GM12878 (cell line): Measurements from ENCODE around the gene GALNTL6. TPM values are rescaled to one million over a fixed set of nuclear protein-coding genes. Genes with fewer than 3 reads are reported as not detected.

Experiments used
- ATAC-seq: fragments of 200-7000 bp; cut with Tn5 transposase; 3 replicates; pipeline ENCODE4 v1.9.1; 2020; ENCODE audit warnings: mild to moderate bottlenecking, moderate library complexity
- BruUV-seq: library from RNA; stranded (reverse); fragments of 400-500 nt; replicated peaks from 2 replicates; lab custom pipeline; 2021; lab: Mats Ljungman, UMichigan
- CTCF ChIA-PET: fragments of 300-600 bp; sonication (Branson Sonifier 250); formaldehyde crosslinking; extraction: SDS; loops from one replicate; lab custom pipeline; 2021; ENCODE audit warnings: inconsistent platforms; lab: Yijun Ruan, JAX
- POLR2A ChIA-PET: fragments of 350-600 bp; formaldehyde crosslinking; extraction: SDS; loops from one replicate; lab custom pipeline; 2021; ENCODE audit warnings: inconsistent platforms; lab: Charles Lee
- RAD21 ChIA-PET: fragments of 300-600 bp; sonication (Branson Sonifier 250); formaldehyde crosslinking; loops from one replicate; lab custom pipeline; 2023; ENCODE audit warnings: antibody characterized with exemption; ENCODE audit not compliant: unreplicated experiment; lab: Charles Lee
- SMC1A ChIA-PET: fragments of 300-600 bp; sonication (Branson Sonifier 250); formaldehyde crosslinking; loops from one replicate; lab custom pipeline; 2023; ENCODE audit not compliant: unreplicated experiment, uncharacterized antibody; lab: Charles Lee
- DNase-seq: peaks from one replicate; pipeline ENCODE4 v3.0.0-alpha.2; 2011; ENCODE audit warnings: low read depth, low spot score
- FAIRE-seq: peaks from 3 replicates; lab custom pipeline; 2011; peaks lifted over from hg19 to GRCh38; lab: Jason Lieb, UNC
- H2AFZ ChIP-seq: 2 replicates; pipeline ENCODE4 v1.6.0; 2011; ENCODE audit warnings: low read depth, low read length, control low read depth; ENCODE audit not compliant: control insufficient read depth
- H3K27ac ChIP-seq: 2 replicates; pipeline ENCODE4 v1.5.1; 2011; ENCODE audit warnings: control low read depth; ENCODE audit not compliant: control insufficient read depth, insufficient read depth
- H3K27me3 ChIP-seq, 2 experiments: replicated peaks in 1 of 2; 2 replicates each; pipeline versions ENCODE4 v1.6.0 to v1.6.1; 2011; ENCODE audit warnings: low read length in 1 of 2; ENCODE audit not compliant: control insufficient read depth in 2 of 2, insufficient read depth in 2 of 2
- H3K36me3 ChIP-seq, 2 experiments: 2 replicates each; pipeline ENCODE4 v1.5.1; 2011; ENCODE audit warnings: low read length in 1 of 2; ENCODE audit not compliant: control insufficient read depth in 2 of 2, insufficient read depth in 2 of 2
- H3K4me1 ChIP-seq: 2 replicates; pipeline ENCODE4 v1.6.1; 2011; ENCODE audit warnings: mild to moderate bottlenecking, low read length, moderate library complexity, mixed read lengths; ENCODE audit not compliant: control insufficient read depth, insufficient read depth
- H3K4me2 ChIP-seq: 2 replicates; pipeline ENCODE4 v1.6.0; 2011; ENCODE audit warnings: control low read depth; ENCODE audit not compliant: control insufficient read depth, insufficient read depth
- H3K4me3 ChIP-seq: fragments of 200-600 bp; sonication (generic); 2 replicates; pipeline ENCODE4 v1.5.1; 2016
- H3K79me2 ChIP-seq: 2 replicates; pipeline ENCODE4 v1.6.0; 2011; ENCODE audit warnings: low read length; ENCODE audit not compliant: control insufficient read depth, insufficient read depth
- H3K9ac ChIP-seq: 2 replicates; pipeline ENCODE4 v1.8.0; 2011; ENCODE audit warnings: low read length, control low read depth, mixed read lengths; ENCODE audit not compliant: control insufficient read depth, insufficient read depth
- H3K9me3 ChIP-seq: replicated peaks from 3 replicates; pipeline ENCODE4 v1.5.1; 2011; ENCODE audit warnings: mild to moderate bottlenecking, low read length; ENCODE audit not compliant: control insufficient read depth, insufficient read depth
- H4K20me1 ChIP-seq: 2 replicates; pipeline ENCODE4 v1.6.0; 2011; ENCODE audit not compliant: control insufficient read depth, insufficient read depth
- ATF7 ChIP-seq: fragments of 450-650 bp; IDR thresholded peaks from 2 replicates; pipeline ENCODE4 v1.6.1; 2016; ENCODE audit warnings: low read depth, mild to moderate bottlenecking
- CHD4 ChIP-seq: fragments of 200-600 bp; sonication (generic); IDR thresholded peaks from 2 replicates; pipeline ENCODE4 v1.6.1; 2016; ENCODE audit warnings: mild to moderate bottlenecking
- CTCF ChIP-seq, 3 experiments: IDR thresholded peaks in 2 of 3; conservative IDR thresholded peaks in 1 of 3; 2 replicates each; pipeline ENCODE4 v1.5.1; 2011; ENCODE audit warnings: low read depth in 3 of 3, low read length in 3 of 3, mild to moderate bottlenecking in 3 of 3, control low read depth in 2 of 3, moderate library complexity in 2 of 3, inconsistent platforms in 1 of 3, mixed read lengths in 1 of 3; ENCODE audit not compliant: control insufficient read depth in 2 of 3, insufficient read depth in 1 of 3; ENCODE audit errors: extremely low read depth in 1 of 3
- DPF2 ChIP-seq: fragments of 450-650 bp; IDR thresholded peaks from 2 replicates; pipeline ENCODE4 v1.6.1; 2017; ENCODE audit warnings: mild to moderate bottlenecking
- EED ChIP-seq: sonication (generic); IDR thresholded peaks from 2 replicates; pipeline ENCODE4 v1.6.1; 2016; ENCODE audit warnings: antibody characterized with exemption, low read depth
- EGR1 ChIP-seq, 2 experiments: IDR thresholded peaks; 1 replicate in 1 of 2; 2 replicates in 1 of 2; pipeline ENCODE4 v1.6.1; 2011 to 2012; ENCODE audit warnings: low read depth in 2 of 2, low read length in 2 of 2, borderline replicate concordance in 1 of 2, mild to moderate bottlenecking in 1 of 2, moderate library complexity in 1 of 2
- EP300 ChIP-seq, 2 experiments: fragments of 150-350 bp in 1 of 2; IDR thresholded peaks; 2 replicates each; pipeline ENCODE4 v1.6.1; 2011 to 2012; ENCODE audit warnings: low read depth in 2 of 2, low read length in 2 of 2, borderline replicate concordance in 1 of 2, improper control_type of control experiment in 1 of 2, inconsistent platforms in 1 of 2; ENCODE audit not compliant: control insufficient read depth in 1 of 2
- HDGF ChIP-seq: fragments of 450-650 bp; IDR thresholded peaks from 2 replicates; pipeline ENCODE4 v1.6.1; 2016; ENCODE audit warnings: antibody characterized with exemption
- IKZF1 ChIP-seq: fragments of 450-650 bp; conservative IDR thresholded peaks from 2 replicates; pipeline ENCODE4 v1.6.1; 2017; ENCODE audit warnings: antibody characterized with exemption, mild to moderate bottlenecking
- IKZF2 ChIP-seq, 2 experiments: fragments of 450-650 bp; IDR thresholded peaks; 2 replicates each; pipeline ENCODE4 v1.6.1; 2017; ENCODE audit warnings: mild to moderate bottlenecking in 2 of 2, moderate library complexity in 2 of 2
- KDM1A ChIP-seq: fragments of 200-600 bp; sonication (generic); IDR thresholded peaks from 2 replicates; pipeline ENCODE4 v1.6.1; 2016; ENCODE audit warnings: borderline replicate concordance
- KLF5 ChIP-seq: fragments of 450-650 bp; IDR thresholded peaks from 2 replicates; pipeline ENCODE4 v1.6.1; 2014; ENCODE audit warnings: mild to moderate bottlenecking; ENCODE audit not compliant: partially characterized antibody
- MEF2B ChIP-seq: fragments of 450-650 bp; IDR thresholded peaks from 2 replicates; pipeline ENCODE4 v1.6.1; 2018; ENCODE audit warnings: mild to moderate bottlenecking, moderate library complexity; ENCODE audit not compliant: partially characterized antibody, poor library complexity, severe bottlenecking
- NFYB ChIP-seq: IDR thresholded peaks from 2 replicates; pipeline ENCODE4 v1.6.1; 2011; ENCODE audit warnings: low read depth, mild to moderate bottlenecking, low read length, improper control_type of control experiment, moderate library complexity; ENCODE audit not compliant: insufficient read depth
- SMAD1 ChIP-seq: fragments of 450-650 bp; IDR thresholded peaks from 2 replicates; pipeline ENCODE4 v1.6.1; 2018; ENCODE audit warnings: mild to moderate bottlenecking, low read depth; ENCODE audit not compliant: partially characterized antibody
- SMC3 ChIP-seq: IDR thresholded peaks from 2 replicates; pipeline ENCODE4 v1.6.1; 2011; ENCODE audit warnings: low read length, improper control_type of control experiment, borderline replicate concordance
- SRF ChIP-seq, 2 experiments: IDR thresholded peaks; 2 replicates each; pipeline ENCODE4 v1.6.1; 2011; ENCODE audit warnings: low read depth in 2 of 2, low read length in 2 of 2, mild to moderate bottlenecking in 1 of 2, moderate library complexity in 1 of 2
- STAT3 ChIP-seq: IDR thresholded peaks from 2 replicates; pipeline ENCODE4 v1.6.1; 2011; ENCODE audit warnings: low read depth, low read length, improper control_type of control experiment
- ZNF24 ChIP-seq: fragments of 450-650 bp; IDR thresholded peaks from 2 replicates; pipeline ENCODE4 v1.6.1; 2017; ENCODE audit warnings: antibody characterized with exemption, mild to moderate bottlenecking
- ZZZ3 ChIP-seq: IDR thresholded peaks from 2 replicates; pipeline ENCODE4 v1.6.1; 2011; ENCODE audit warnings: low read depth; ENCODE audit not compliant: control insufficient read depth, insufficient read length
- WGBS: methylation state at CpG from one replicate; pipeline ENCODE4 v1.1.6; 2016; ENCODE audit warnings: low lambda C conversion rate; ENCODE audit not compliant: insufficient replicate concordance, insufficient coverage; ENCODE audit errors: missing lambda C conversion rate; 5-methylcytosine and 5-hydroxymethylcytosine counted together
- in situ Hi-C: fragments of 300-500 bp; cut with MboI; formaldehyde crosslinking; loops from 9 replicates; pipeline ENCODE4 v1.14.3; 2018; ENCODE audit warnings: mixed read lengths
- intact Hi-C: fragments of 100-400 bp; cut with micrococcal nuclease; formaldehyde crosslinking; loops from one replicate; pipeline ENCODE4 v1.14.2; 2022; ENCODE audit not compliant: unreplicated experiment
- polyA plus RNA-seq, 11 experiments: library from polyadenylated mRNA; depleted of rRNA in 4 of 11; unstranded in 6 of 11; stranded (reverse) in 5 of 11; fragments of >200 nt; fragmentation: Nextera tagmentation in 4 of 11; fragmentation: Illumina TruSeq in 1 of 11; extraction: Ambion mirVana in 4 of 11; extraction: Trizol in 1 of 11; gene quantifications; 1 replicate in 1 of 11; 2 replicates in 10 of 11; pipeline versions ENCODE4 v1.2.1 to v1.2.3, GENCODE V29; 2011 to 2016; ENCODE audit warnings: inconsistent platforms in 2 of 11, missing spikeins in 2 of 11, low read depth in 1 of 11
- total RNA-seq, 4 experiments: library from RNA; depleted of rRNA in 3 of 4; stranded (reverse); fragments of >200 nt in 3 of 4; fragmentation: Illumina TruSeq in 1 of 4; extraction: Trizol in 1 of 4; gene quantifications; 2 replicates each; pipeline versions ENCODE4 v1.2.1 to v1.2.3, GENCODE V29; 2013 to 2021
- TF ChIP-seq, protein P1 (sequence below): fragments of 450-650 bp; IDR thresholded peaks from 2 replicates; pipeline ENCODE4 v1.6.1; 2014; ENCODE audit warnings: mild to moderate bottlenecking
- TF ChIP-seq, protein P2 (sequence below): fragments of 450-650 bp; IDR thresholded peaks from 2 replicates; pipeline ENCODE4 v1.6.1; 2016; ENCODE audit warnings: mild to moderate bottlenecking

The GALNTL6 gene
- total and polyA plus RNA-seq, 10 of the 15 experiments (the other 5 are each of a cell fraction or from before 2014, with no cell fraction given), result 0.01 to 0.29 TPM; not detected in 8

DNA sequence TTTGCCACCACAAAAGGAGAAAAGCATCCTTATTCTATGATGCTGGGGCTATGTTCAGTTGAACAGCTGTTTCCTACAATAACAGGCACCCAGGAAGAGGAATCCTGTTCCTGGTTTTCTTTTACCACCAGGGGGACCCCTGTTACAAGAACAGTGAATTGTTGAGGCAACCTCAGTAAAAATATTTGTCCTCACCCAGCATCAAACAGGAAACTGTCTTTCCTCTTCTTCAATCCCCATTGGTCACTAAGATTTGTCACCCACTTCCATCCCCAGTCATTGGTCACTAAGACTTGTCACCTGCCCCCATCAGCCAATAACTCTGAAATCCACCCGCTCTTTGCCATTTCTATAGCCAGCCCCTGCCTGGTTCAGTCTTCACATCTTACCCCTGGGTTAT lies 1211.9 kb downstream of the GALNTL6 start:
- ChIA-PET RAD21 (interaction anchor here (0.9 to 3.2 kb wide), 8 partner anchors 12 to 276 kb away, joined by 3 to 52 read pairs (median 4); no protein-coding TSS in a partner anchor), CTCF (interaction anchor here (0.8 to 6.1 kb wide), 17 partner anchors 12 to 300 kb away, joined by 3 to 127 read pairs (median 8); no protein-coding TSS in a partner anchor), SMC1A (interaction anchor here (0.7 to 8.6 kb wide), 10 partner anchors 12 to 277 kb away, joined by 3 to 87 read pairs (median 6); no protein-coding TSS in a partner anchor), POLR2A (no interaction called here)
- H3K79me2 ChIP-seq, result no peaks in the 10 kb centered on the region
- no peaks in the 10 kb centered on the region for H3K36me3 ChIP-seq
- H3K4me1 ChIP-seq, result no peaks in the 10 kb centered on the region
- no peak overlapping the region for H3K4me2 ChIP-seq
- in situ Hi-C loops, result no loop called here
- intact Hi-C loops, result loop anchor here (1.0 to 5.0 kb wide), 3 partner anchors 142 to 392 kb away; partner anchors contain the start of gene GALNT7
- DNase-seq, result peak; percentile 16
- no peak overlapping the region for H3K9ac ChIP-seq
- no peak overlapping the region for H3K4me3 ChIP-seq
- BruUV-seq, result no TSS peak
- no peaks in the 10 kb centered on the region for H4K20me1 ChIP-seq
- 100% methylated on average over 1 of the region's 1 CpG for WGBS
- FAIRE-seq, result peak; percentile 77
- H3K27me3 ChIP-seq, result no peaks in the 10 kb centered on the region; a peak in 1 of 4 replicates
- H3K9me3 ChIP-seq, result no peaks in the 10 kb centered on the region
- ATAC-seq, result peak; percentile 95
- no peak overlapping the region; the same call in 1 of the 2 replicates for H2AFZ ChIP-seq
- H3K27ac ChIP-seq, result no peak overlapping the region
- TF ChIP-seq MEF2B, result no peak
- TF ChIP-seq, protein P1, sequence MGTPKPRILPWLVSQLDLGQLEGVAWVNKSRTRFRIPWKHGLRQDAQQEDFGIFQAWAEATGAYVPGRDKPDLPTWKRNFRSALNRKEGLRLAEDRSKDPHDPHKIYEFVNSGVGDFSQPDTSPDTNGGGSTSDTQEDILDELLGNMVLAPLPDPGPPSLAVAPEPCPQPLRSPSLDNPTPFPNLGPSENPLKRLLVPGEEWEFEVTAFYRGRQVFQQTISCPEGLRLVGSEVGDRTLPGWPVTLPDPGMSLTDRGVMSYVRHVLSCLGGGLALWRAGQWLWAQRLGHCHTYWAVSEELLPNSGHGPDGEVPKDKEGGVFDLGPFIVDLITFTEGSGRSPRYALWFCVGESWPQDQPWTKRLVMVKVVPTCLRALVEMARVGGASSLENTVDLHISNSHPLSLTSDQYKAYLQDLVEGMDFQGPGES, result no peak
- TF ChIP-seq KDM1A, result no peak
- TF ChIP-seq DPF2, result no peak
- no peak for TF ChIP-seq STAT3
- no peak for TF ChIP-seq HDGF
- no peak for TF ChIP-seq SRF (IDR thresholded peaks at IDR 0.05; ENCODE audit: low read depth in 2 of 2, low read length in 2 of 2)
- peak; percentile 54 to 63 (median 58); a peak in 5 of 6 replicates for TF ChIP-seq CTCF (IDR thresholded peaks at IDR 0.05 in 2 of 3, conservative IDR thresholded peaks at IDR 0.05 in 1 of 3; ENCODE audit: control insufficient read depth in 2 of 3, extremely low read depth in 1 of 3, insufficient read depth in 1 of 3, low read depth in 3 of 3, low read length in 3 of 3)
- no peak for TF ChIP-seq EP300 (IDR thresholded peaks at IDR 0.05; ENCODE audit: borderline replicate concordance in 1 of 2, control insufficient read depth in 1 of 2, low read depth in 2 of 2, low read length in 2 of 2)
- TF ChIP-seq CHD4, result no peak
- no peak for TF ChIP-seq ZNF24
- TF ChIP-seq SMAD1, result no peak
- TF ChIP-seq, protein P2, sequence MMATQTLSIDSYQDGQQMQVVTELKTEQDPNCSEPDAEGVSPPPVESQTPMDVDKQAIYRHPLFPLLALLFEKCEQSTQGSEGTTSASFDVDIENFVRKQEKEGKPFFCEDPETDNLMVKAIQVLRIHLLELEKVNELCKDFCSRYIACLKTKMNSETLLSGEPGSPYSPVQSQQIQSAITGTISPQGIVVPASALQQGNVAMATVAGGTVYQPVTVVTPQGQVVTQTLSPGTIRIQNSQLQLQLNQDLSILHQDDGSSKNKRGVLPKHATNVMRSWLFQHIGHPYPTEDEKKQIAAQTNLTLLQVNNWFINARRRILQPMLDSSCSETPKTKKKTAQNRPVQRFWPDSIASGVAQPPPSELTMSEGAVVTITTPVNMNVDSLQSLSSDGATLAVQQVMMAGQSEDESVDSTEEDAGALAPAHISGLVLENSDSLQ, result peak; percentile 68
- TF ChIP-seq SMC3, result peak; percentile 95
- TF ChIP-seq IKZF2 (IDR thresholded peaks at IDR 0.05), result no peak
- no peak for TF ChIP-seq ZZZ3
- TF ChIP-seq EED, result no peak
- TF ChIP-seq IKZF1, result no peak
- TF ChIP-seq ATF7, result no peak
- TF ChIP-seq EGR1 (IDR thresholded peaks at IDR 0.05; ENCODE audit: borderline replicate concordance in 1 of 2, low read depth in 2 of 2, low read length in 2 of 2), result no peak
- no peak for TF ChIP-seq KLF5
- TF ChIP-seq NFYB, result peak; percentile 59; the same call in 1 of the 2 replicates
